ENCODE measurements around the gene UNC13B.

UNC13B gene

GRCh38 chr9:35414889-35415288, 253.1 kb downstream of the UNC13B start:
- no peaks in the 10 kb centered on the region for H3K79me2 ChIP-seq (ENCODE audit: insufficient read depth, low read length)
- no peaks in the 10 kb centered on the region for H3K9me3 ChIP-seq (ENCODE audit: low read length)
- no peaks in the 10 kb centered on the region for H4K20me1 ChIP-seq (ENCODE audit: insufficient read depth, low read length)
- no peak overlapping the region for H2AFZ ChIP-seq (ENCODE audit: low read length)
- TF ChIP-seq EZH2 (IDR thresholded peaks at IDR 0.05; ENCODE audit: borderline replicate concordance, low read length) (no peak), CTCF (IDR thresholded peaks at IDR 0.05; ENCODE audit: low read length) (no peak)
- no peaks in the 10 kb centered on the region for H3F3A ChIP-seq (ENCODE audit: insufficient read depth, low read length)
- H3K4me1 ChIP-seq (ENCODE audit: insufficient read depth, low read length, severe bottlenecking): no peaks in the 10 kb centered on the region
- no peaks in the 10 kb centered on the region for H3K27me3 ChIP-seq (ENCODE audit: insufficient read depth, low read length)
- no peak overlapping the region for H3K27ac ChIP-seq (ENCODE audit: low read depth, low read length, poor library complexity, severe bottlenecking)
- H3K4me3 ChIP-seq (ENCODE audit: low read depth, low read length, poor library complexity, severe bottlenecking): no peak overlapping the region
- H3K36me3 ChIP-seq (ENCODE audit: insufficient read depth, low read length): no peaks in the 10 kb centered on the region
- H3K9me2 ChIP-seq (ENCODE audit: low read depth, low read length): no peaks in the 10 kb centered on the region
- no peak overlapping the region for H3K4me2 ChIP-seq (ENCODE audit: low read length)
- H3K9ac ChIP-seq (ENCODE audit: low read length): no peak overlapping the region

- no peak for TF ChIP-seq EZH2 (IDR thresholded peaks at IDR 0.05; ENCODE audit: borderline replicate concordance, low read length)
- no peak; the same call in 1 of the 2 replicates for TF ChIP-seq CTCF (IDR thresholded peaks at IDR 0.05; ENCODE audit: low read length)
- Histone ChIP-seq H3K79me2 (ENCODE audit: insufficient read depth, low read length) (no peaks in the 10 kb centered on the region), H3K9ac (ENCODE audit: low read length) (no peak overlapping the region), H3F3A (ENCODE audit: insufficient read depth, low read length) (no peaks in the 10 kb centered on the region), H3K4me3 (ENCODE audit: low read depth, low read length, poor library complexity, severe bottlenecking) (no peak overlapping the region), H3K36me3 (ENCODE audit: insufficient read depth, low read length) (no peaks in the 10 kb centered on the region), H3K27ac (ENCODE audit: low read depth, low read length, poor library complexity, severe bottlenecking) (no peak overlapping the region), H4K20me1 (ENCODE audit: insufficient read depth, low read length) (no peaks in the 10 kb centered on the region), H3K4me1 (ENCODE audit: insufficient read depth, low read length, severe bottlenecking) (no peaks in the 10 kb centered on the region), H3K9me2 (ENCODE audit: low read depth, low read length) (no peaks in the 10 kb centered on the region), H3K27me3 (ENCODE audit: insufficient read depth, low read length) (no peaks in the 10 kb centered on the region), H2AFZ (ENCODE audit: low read length) (no peak overlapping the region), H3K4me2 (ENCODE audit: low read length) (no peak overlapping the region), H3K9me3 (ENCODE audit: low read length) (no peaks in the 10 kb centered on the region)
Measured at GRCh38 chr9:35415402-35416097, 253.7 kb downstream of the UNC13B start.

DNA sequence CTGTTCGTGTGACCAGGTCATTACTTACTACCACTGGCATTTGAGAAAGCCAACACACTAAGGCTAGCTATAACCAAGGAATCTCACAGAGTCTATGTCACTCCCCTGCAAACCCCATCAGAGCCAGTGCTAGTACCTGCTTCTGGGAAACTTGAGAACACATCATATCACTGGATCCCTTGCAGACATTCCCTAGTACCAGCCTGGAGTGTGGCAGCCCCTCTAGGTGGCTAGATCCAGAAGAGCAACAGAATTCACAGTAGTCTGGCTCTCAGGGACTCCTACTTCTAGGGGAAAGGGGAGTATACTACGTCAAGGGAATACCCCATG, 254.3 kb downstream of the UNC13B start:
- no peaks in the 10 kb centered on the region for H3K27me3 ChIP-seq (ENCODE audit: insufficient read depth, low read length)
- H3K9me2 ChIP-seq (ENCODE audit: low read depth, low read length): no peaks in the 10 kb centered on the region
- no peaks in the 10 kb centered on the region for H3K79me2 ChIP-seq (ENCODE audit: insufficient read depth, low read length)
- no peak overlapping the region for H3K4me2 ChIP-seq (ENCODE audit: low read length)
- H3K4me3 ChIP-seq (ENCODE audit: low read depth, low read length, poor library complexity, severe bottlenecking): no peak overlapping the region
- H3K9ac ChIP-seq (ENCODE audit: low read length): no peak overlapping the region
- no peaks in the 10 kb centered on the region for H3K4me1 ChIP-seq (ENCODE audit: insufficient read depth, low read length, severe bottlenecking)
- TF ChIP-seq EZH2 (IDR thresholded peaks at IDR 0.05; ENCODE audit: borderline replicate concordance, low read length) (no peak), CTCF (IDR thresholded peaks at IDR 0.05; ENCODE audit: low read length) (no peak)
- H3K27ac ChIP-seq (ENCODE audit: low read depth, low read length, poor library complexity, severe bottlenecking): no peak overlapping the region
- no peak overlapping the region for H2AFZ ChIP-seq (ENCODE audit: low read length)
- no peaks in the 10 kb centered on the region for H3K36me3 ChIP-seq (ENCODE audit: insufficient read depth, low read length)
- H3F3A ChIP-seq (ENCODE audit: insufficient read depth, low read length): no peaks in the 10 kb centered on the region
- no peaks in the 10 kb centered on the region for H4K20me1 ChIP-seq (ENCODE audit: insufficient read depth, low read length)
- H3K9me3 ChIP-seq (ENCODE audit: low read length): no peaks in the 10 kb centered on the region

All from OCI-LY1 (cell line).